GM21515 (cell line): Measurements from ENCODE around the gene MAPK4.

Experiments used
- ATAC-seq: cut with Tn5 transposase; IDR thresholded peaks from one replicate; pipeline ENCODE4 v1.9.1; 2021; ENCODE audit not compliant: unreplicated experiment

The MAPK4 gene

GRCh38 chr18:50653402-50654093 is 93.7 kb downstream of the MAPK4 start:
- no peak for ATAC-seq

DNA sequence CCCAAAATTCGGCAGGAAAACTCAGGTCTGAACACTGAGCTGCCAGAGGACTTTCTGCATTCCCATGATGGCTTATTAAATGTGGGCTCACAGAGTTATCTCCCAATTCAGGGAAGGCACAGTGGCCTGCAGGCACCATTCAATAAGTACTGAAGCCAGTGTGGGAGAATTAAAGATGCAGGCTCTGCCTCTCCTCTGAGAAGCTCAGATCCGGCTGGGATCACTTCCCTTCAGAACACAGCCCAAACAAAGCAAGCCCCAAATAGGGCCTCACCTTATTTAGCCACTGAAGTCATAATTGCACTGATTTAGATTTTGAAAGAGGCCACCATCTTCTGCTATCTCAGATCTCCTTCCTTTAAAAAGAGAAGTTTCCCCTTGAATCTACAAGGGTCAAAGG is 94.3 kb downstream of the MAPK4 start:
- ATAC-seq: no peak

DNA sequence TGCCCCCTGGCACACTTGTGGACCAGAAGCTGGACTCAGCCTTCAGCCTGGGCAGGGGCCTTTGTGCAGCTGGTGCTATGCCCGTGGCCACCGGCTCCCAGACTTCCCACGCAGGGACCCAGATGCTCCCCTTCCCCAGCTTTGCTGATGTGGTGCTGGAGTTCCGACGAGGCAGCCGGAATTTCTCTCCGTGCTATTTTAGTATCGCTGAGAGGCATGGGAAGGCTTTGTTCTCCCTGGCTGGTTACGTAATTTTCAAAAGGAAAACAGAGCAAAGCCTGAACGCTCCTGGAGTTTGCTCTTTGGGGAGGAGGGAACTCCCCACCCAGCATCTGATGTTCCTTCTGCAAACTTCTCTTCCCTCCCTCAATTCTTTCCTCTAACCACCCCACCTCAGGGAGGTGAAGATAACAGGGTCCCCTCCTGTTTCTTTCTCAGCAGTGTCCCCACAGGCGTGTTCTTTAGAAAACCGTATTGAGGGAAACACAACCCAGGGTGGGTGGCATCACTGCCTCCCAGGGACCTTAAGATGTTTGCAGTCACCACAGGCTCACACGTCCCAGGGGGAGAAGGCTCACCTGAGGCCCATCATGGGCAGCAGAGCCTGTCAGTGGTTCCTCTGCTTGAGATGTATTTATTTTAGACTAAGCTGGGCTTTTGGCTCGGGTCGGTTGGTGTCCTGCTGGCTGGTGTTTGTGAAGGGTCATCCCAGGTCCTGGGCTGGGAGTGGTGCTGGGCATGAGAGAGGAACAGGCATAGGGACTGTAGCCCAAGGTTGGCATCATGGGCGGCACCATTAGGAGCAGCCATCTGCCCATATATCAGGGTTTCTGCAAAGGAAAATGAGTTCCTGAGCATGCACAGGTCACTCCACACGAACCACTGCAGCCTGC is 95.0 kb downstream of the MAPK4 start:
- no peak for ATAC-seq

GRCh38 chr18:50656396-50656795 is 96.5 kb downstream of the MAPK4 start:
- ATAC-seq: no peak

GRCh38 chr18:50656841-50657470 is 97.1 kb downstream of the MAPK4 start:
- ATAC-seq: no peak

DNA sequence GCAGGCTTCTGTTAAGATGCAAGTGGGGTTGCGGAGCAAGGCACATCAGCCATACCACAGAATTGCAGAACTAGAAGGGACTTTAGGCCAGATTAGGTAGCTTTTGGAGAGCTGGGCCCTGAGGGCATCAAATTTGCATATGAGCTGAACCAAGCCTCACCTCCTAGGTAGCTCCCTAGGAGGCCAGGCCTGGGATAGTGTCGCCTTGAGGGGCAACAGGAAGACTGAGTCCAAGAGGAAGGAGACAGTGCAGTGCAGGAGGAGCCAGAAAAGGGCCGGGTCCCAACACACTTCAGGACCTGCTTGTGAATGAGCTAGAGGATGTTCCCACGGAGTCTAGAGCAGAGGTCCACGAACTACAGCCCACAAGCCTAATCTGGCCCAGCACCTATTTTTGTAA is 98.7 kb downstream of the MAPK4 start:
- ATAC-seq: no peak

DNA sequence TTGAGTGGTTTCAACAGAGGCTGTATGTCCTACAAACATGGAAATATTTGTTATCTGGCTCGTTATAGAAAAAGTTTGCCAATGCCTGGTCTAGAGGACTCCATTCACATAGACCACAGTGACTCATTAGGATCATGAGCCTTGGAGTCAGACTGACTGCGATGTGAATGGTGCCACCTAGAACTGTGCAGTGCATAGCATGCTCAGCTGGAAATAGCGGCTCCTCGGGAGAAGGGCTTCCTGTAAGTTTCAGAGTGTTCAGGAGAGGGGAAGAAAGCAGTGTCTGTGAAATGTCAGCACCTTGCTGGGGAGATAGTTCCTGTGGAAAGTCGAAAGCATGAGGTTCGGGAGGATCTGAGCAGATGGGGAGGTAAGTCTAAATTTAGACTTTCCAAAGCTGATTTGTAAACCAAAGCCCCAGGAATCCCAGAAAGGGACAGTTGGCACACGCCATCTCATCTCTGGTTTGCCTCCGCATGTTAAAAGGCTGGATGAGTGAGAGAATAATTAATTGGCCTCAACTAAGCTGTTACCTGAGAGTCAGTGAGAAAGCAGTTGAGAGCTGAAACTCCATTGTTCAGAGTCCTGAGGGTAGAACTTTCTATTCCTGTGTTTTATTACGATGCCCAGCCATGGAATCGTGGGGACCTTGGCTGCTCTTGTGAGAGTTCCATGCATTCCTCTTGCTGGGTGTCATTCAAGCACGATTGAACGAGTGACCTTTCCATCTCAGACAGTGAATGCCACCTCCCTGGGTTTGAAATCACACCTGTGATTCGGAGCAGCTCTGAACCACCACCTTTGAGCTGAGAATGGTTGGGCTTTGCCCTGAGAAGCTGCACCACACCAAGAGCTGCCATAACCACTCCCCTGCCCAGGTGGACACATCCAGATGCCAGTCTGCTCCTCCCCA is 99.5 kb downstream of the MAPK4 start:
- no peak for ATAC-seq

DNA sequence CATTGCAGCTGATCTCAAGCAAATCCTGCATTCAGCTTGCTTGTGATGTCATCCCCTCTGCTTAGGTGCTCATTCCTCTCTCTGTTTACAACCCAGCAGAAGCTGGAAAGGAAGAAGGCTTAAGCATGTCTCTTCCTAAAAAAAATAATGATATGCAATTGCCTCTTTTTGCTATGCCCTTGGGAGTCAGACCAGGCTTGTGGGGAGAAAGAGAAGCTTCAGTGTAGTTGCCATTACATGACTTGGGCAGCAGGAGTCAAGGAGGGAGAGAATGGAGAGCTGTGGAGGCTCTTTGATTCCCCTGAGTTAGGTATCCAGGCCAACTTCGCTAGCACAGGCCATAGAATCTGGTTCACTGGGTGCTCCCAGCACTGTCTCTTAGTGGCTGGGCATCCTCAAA is 101.1 kb downstream of the MAPK4 start:
- ATAC-seq: no peak

- no peak for ATAC-seq
Observed at GRCh38 chr18:50662177-50662576, 102.3 kb downstream of the MAPK4 start.

DNA sequence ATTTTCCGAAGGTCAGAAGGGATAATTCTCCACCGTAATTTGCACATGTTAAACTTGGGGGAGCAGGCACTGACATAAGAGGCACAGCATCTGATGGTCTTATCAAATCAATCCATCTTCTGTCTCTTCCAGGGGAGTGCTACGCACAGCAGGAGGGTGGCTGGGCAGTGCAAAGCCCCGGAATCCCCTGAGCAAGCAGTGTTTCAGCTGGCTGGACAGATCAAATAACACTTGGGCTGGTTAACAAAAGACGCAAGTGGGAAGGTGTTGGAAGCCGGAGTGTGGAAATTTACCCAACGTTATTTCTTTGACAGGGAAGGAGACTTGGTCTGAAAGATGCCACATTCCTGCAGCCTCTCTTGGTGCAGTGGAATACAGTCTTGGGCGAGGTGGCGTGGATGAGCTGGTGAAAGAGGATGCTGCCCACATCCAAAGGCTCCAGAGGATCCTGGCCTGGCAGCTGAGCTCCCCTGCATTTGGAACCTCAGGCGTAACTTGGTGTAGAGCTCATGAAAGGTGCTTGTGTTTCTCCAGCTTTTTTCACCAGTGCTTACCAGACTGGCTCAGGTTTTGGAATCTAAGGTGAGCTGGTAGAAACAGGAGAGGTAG is 103.0 kb downstream of the MAPK4 start:
- no peak for ATAC-seq

DNA sequence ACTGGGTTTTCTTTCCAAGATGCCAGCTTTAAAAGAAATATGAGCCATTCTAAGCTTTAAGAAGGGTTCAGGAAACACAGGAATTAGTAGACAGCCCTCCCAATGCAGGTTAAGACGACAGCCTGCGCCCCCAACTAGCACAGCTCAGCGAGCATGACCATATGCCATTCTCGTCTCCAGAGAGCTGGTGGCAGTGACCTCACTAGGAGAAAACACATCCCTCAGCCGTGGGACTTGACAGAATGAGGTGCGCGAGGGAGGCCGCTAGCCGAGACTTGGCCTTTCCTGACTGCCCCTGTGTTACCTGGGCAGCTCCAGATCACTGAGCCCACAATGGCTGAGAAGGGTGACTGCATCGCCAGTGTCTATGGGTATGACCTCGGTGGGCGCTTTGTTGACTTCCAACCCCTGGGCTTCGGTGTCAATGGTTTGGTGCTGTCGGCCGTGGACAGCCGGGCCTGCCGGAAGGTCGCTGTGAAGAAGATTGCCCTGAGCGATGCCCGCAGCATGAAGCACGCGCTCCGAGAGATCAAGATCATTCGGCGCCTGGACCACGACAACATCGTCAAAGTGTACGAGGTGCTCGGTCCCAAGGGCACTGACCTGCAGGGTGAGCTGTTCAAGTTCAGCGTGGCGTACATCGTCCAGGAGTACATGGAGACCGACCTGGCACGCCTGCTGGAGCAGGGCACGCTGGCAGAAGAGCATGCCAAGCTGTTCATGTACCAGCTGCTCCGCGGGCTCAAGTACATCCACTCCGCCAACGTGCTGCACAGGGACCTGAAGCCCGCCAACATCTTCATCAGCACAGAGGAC is 103.9 kb downstream of the MAPK4 start:
- ATAC-seq: no peak

DNA sequence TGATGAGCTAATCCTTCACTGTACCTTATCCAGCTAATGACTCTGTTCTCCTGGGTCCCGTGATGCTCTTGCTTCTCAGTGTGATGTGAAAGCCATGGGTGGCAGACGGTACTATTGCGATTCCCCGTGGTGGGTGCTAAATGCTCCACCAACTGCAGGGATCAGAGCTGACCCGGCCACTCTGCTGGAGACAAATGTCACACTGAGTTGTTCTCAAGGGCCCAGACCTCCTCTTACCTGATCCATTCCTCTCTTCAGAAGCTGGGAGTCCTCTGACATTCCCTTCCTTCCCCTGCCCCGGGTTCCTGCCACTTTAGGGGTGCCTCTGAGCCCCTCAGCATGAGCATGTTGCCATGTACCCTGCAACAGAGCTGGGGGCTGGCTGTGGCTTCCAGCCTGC is 105.1 kb downstream of the MAPK4 start:
- no peak for ATAC-seq

DNA sequence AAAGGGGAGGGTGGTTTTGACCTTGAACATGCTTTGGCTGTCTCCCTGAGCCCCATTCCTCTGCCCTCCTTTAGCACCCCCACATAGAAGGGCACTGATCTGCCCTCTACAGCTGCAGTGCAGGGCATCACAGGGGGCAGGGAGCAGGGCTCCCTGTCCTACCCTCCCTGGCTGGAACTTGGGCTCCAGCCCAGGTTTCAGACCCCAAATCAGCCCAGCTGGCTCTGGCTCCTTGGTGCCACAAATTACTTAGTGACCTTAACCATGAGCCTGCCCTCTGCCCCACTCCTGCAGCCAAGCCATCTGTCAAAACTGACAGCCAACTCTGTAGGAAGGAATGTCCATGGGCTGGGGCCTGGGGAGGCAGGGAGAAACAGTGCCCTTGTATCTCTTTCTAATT is 105.6 kb downstream of the MAPK4 start:
- no peak for ATAC-seq

DNA sequence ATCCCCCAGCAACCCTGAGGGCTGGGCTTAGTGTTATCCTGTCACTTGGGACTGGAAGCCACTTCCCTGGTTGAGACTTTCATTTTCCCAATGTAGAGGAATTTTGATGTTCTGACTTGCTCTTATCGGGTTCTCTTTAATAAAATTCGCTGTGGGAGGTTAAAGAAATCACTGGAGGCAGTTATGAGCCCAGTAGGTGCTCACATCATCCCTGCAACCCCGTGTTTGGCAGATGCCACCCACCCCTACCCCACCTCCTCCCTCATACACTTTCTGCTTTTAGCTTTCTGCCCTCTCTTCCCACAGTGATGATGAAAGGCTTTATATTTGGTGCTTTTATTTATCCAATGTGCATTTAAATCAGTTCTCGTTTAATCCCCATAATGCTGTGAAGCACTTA is 106.6 kb downstream of the MAPK4 start:
- ATAC-seq: no peak

DNA sequence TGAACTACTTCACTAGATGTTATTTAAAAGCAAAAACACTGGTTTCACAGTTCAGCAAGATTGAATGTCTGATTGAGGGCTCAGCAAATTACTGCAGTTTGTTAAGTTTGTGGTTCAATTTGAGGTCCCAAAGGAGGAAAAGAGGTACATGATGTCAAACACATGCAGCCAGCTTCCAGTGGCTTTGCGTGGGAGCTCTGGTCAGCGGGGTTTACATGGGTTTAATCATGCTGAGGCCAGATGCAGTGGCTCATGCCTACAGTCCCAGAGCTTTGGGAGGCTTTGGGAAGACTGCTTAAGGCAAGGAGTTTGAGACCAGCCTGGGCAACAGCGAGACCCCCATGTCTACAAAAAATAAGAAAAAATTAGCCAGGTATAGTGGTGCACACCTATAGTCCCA is 111.5 kb downstream of the MAPK4 start:
- no peak for ATAC-seq

- ATAC-seq: no peak
Observed at GRCh38 chr18:50674307-50674980, 114.6 kb downstream of the MAPK4 start.

GRCh38 chr18:50675043-50675442 is 115.2 kb downstream of the MAPK4 start:
- ATAC-seq: no peak

GRCh38 chr18:50678651-50679050 is 118.8 kb downstream of the MAPK4 start:
- ATAC-seq: no peak

- no peak for ATAC-seq
Observed at GRCh38 chr18:50679056-50679455, 119.2 kb downstream of the MAPK4 start.
